CD4-positive, alpha-beta T cell treated with Interleukin-4 for 1 hour (primary cell): ENCODE measurements around the gene TMEM11.

Experiments
- DNase-seq, 2 donors: peaks; one replicate each; pipeline ENCODE4 v3.0.0-alpha.2; 2020 to 2022

TMEM11 gene

GRCh38 chr17:21177854-21178600 lies 35.9 kb downstream of the TMEM11 start:
- no peak for DNase-seq

DNA sequence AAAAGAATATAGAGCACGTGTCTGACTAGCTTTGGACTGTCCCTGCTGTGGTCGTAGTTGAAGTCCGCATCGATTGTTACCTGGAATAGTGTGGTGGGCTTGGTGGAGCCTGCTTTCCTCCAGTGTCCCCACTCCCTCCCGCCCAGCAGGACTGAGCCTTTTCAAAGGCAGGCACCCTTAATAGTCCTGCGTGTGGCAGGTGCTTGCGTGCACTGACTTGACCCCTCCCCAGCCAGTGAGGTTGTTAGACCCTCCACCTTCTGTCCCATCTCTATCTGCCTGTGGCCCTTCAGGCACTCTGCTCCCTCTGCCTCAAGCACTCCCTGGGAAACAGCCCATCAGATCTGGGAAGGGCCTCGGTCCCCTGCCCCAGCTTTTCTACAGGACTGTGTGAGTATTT lies 36.6 kb downstream of the TMEM11 start:
- no peak for DNase-seq

DNA sequence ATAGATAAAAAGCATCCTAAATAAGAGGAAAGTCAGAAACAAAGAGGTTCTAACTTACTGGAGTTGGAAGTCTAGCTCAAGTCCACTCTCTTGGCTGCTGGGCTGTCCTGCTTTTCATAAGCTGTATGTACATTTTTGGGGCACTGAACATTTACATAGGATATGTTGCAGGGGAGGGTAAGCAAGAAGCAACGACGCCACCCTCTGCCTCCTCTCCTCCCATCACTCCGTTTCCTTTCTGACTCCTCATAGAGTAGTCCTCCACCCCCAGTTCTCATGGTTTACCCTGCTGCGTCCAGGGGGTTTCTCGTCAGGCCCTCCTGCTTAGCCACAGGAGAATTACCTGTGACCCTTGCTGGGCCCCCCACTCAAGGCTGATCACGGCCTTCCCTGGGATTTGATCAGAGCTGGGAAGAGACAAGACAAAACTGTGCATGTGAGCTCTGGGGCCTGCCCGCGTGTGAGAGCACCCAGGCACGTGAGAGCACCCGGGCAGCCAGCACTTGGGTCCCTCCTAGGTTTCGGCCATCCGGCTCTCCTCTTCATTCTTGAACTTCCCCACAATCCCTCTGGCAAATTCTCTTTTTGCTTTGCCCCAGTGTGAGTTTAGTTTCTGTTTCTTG lies 37.1 kb downstream of the TMEM11 start:
- no peak for DNase-seq

GRCh38 chr17:21174713-21175112 lies 39.2 kb downstream of the TMEM11 start:
- DNase-seq: no peak

- DNase-seq: no peak
These were observed 39.8 kb downstream of the TMEM11 start for GRCh38 chr17:21174186-21174585.

DNA sequence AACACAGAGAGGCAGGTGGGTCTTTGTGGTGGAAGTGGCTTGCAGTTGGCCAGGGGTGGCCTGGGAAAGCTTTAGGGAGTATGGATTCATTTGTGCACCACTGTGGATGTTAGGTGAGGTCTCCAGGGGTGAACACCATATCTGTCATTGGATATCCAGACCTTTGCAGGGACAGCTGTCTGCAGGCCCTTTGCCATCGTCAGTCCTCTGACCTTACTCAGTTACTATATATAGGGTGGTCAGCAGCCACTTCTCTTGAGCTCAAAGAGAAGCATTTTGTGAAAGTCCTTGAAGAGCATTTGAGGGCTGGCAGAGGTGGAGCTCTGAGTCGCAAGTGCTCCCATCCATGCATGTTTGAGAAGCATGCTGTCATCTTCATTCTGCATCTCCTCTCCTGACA lies 40.4 kb downstream of the TMEM11 start:
- DNase-seq: no peak

- DNase-seq: no peak
These were observed 41.1 kb downstream of the TMEM11 start for GRCh38 chr17:21172846-21173245.

GRCh38 chr17:21171970-21172510 lies 41.9 kb downstream of the TMEM11 start:
- DNase-seq: no peak

- no peak for DNase-seq
These were observed 42.5 kb downstream of the TMEM11 start for GRCh38 chr17:21171309-21171922.

DNA sequence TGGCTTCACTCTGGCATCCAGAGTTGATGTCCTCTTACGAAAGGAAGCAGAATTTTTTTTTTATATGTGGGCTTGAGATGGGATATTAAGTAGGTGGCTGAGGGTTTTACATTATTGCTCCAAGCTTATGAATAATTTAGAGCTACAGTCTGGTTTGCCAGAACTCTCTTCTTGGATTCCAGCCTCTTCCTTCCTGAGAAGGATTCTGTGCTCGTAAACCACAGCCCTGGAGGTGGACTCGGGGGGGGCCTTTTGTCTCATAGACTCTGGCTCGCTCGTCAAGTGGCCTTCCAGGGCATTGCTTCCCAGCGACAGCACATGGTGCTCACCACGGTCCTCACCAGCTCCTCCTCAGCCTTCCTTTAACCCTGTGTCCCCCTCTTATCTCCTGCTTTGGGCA lies 43.2 kb downstream of the TMEM11 start:
- no peak for DNase-seq

DNA sequence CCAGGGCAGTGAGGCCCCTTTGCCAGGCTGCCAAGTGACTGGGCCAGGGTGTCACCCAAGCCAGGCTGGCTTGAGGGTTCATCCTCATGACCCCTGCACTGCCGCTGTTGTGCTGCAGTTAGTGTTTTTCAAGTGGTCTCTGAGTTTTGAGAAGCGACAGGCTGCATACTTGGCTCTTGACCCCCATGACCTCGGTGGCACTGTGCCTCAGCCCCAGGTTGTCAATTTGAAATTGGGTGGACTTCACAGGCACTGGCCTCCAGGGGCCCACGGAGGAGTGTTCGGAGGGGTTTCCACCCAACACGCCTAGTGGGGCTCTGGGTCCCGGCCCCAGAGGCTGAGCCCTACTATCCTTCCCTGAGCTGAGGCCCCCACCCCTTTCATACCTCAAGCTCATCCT lies 44.5 kb downstream of the TMEM11 start:
- no peak for DNase-seq

- no peak for DNase-seq
These were observed 45.5 kb downstream of the TMEM11 start for GRCh38 chr17:21168555-21168865.

- DNase-seq: no peak
These were observed 46.7 kb downstream of the TMEM11 start for GRCh38 chr17:21167303-21167702.

- no peak for DNase-seq
These were observed 47.3 kb downstream of the TMEM11 start for GRCh38 chr17:21166595-21167210.

DNA sequence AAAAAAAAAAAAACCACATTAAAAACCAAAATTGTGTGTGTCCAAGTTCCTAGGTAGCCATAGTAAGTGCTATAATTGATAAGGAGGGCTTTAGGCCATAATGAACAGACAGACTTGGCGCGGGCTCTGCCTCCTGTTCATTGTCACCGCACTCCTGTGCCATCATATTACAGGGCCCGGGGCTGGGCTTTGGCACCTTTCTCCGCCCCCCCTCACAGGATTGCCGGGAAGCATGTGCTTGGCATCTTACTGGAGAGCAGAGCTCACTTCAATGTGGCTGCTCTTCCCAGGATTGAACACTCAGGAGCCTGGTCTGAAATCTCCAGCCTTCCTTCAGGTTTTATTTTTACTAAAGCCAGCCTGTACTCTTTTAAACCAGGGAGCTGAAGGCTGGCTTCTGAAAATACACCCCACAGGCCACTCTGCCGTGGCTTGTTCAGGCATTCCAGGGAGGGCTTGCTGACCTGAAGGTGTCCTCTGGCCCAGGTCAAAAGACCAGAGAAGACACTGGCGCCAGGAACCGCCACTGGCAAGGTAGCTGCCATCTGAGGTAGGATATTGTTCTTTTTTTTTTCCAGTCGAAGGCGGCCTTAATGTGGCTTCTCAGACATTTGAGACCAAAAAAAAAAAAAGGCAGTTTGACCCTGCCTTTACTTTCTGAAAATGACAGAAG lies 47.9 kb downstream of the TMEM11 start:
- no peak for DNase-seq

GRCh38 chr17:21164620-21165019 lies 49.3 kb downstream of the TMEM11 start:
- no peak for DNase-seq

DNA sequence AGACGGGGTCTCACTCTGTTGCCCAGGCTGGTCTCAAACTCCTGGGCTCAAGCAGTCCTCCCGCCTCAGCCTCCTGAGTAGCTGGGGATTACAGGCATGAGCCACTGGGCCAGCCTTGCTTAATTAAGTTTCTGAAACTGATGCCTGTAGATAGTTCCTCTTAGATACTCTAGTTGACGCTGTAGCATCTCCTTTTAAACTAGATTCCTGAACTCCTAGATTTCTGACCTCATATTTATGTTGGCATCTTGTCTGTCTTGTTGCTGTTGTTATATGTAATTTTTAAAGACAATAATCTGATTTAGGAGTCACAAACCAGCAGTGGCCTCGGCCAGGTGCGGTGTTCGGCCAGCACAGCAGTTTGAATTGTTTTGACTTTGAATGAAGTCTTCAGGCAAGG lies 49.7 kb downstream of the TMEM11 start:
- DNase-seq: no peak

DNA sequence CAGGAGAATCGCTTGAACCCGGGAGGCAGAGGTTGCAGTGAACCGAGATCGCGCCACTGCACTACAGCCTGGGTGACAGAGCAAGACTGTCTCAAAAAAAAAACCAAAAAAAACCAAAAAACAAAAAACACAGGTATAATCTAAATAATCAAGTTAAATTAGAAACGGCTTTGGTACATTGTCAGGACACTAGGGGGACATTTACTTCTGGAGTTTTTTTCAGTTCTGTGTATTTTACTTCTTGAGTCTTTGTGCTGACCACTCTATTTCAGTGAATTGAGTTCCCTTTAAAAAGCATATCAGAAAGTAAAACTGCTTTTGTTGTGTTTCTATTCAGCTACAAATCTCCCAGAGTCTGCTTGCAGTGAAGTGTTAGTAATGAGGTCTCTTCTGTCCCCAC lies 50.9 kb downstream of the TMEM11 start:
- no peak for DNase-seq

DNA sequence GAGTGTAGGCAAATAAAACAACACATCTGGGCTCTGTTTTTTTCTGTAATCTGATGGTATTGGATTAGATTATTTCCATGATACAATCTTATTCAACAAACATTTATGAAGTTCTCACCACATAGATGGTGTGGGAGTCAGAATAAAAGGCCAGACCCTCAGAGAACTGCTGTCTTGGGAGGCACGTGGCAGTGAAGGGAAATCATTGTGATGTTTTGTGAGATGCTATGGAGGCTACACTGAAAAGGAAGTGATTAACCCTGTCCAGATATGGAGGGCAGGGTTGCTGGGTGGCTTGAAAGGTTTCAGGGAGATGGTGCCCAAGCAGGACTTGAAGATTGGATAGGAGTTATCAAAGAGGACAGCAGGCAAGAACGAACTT lies 51.6 kb downstream of the TMEM11 start:
- no peak for DNase-seq

- no peak for DNase-seq
These were observed 52.2 kb downstream of the TMEM11 start for GRCh38 chr17:21161498-21162393.

- no peak for DNase-seq
These were observed 53.6 kb downstream of the TMEM11 start for GRCh38 chr17:21160401-21160800.
